Tibial artery (tissue), 4 donors: Measurements from ENCODE around the gene ATP8B4.
"Not testable (repeated sequence)": the region's sequence is repeated elsewhere in the genome, so short reads cannot be mapped to it uniquely, and the experiment has no call there.

Source experiments
- DNase-seq, 2 donors: peaks; one replicate each; pipeline ENCODE4 v3.0.0-alpha.2; 2019
- H3K27ac ChIP-seq, 2 donors: fragments of 200-600 bp; sonication (generic) in 1 of 2; 1 replicate in 1 of 2; 2 replicates in 1 of 2; pipeline ENCODE4 v1.5.1; 2018 to 2019; ENCODE audit warnings: mild to moderate bottlenecking in 1 of 2
- H3K27me3 ChIP-seq, 2 donors: fragments of 200-600 bp; sonication (generic) in 1 of 2; one replicate each; pipeline versions ENCODE4 v1.5.1 to v1.6.0; 2016 to 2019
- H3K36me3 ChIP-seq, 3 donors: fragments of 200-600 bp; sonication (generic) in 2 of 3; one replicate each; pipeline ENCODE4 v1.5.1; 2016 to 2019; ENCODE audit warnings: mild to moderate bottlenecking in 2 of 3
- H3K4me1 ChIP-seq, 4 donors: fragments of 200-600 bp; sonication (generic) in 2 of 4; 1 replicate in 3 of 4; 2 replicates in 1 of 4; pipeline ENCODE4 v1.5.1; 2016 to 2019
- H3K4me3 ChIP-seq, 2 donors: fragments of 200-600 bp; sonication (generic) in 1 of 2; 1 replicate in 1 of 2; 2 replicates in 1 of 2; pipeline ENCODE4 v1.5.1; 2018 to 2019; ENCODE audit warnings: mild to moderate bottlenecking in 2 of 2
- H3K9me3 ChIP-seq, 3 donors: fragments of 200-600 bp; sonication (generic) in 1 of 3; one replicate each; pipeline ENCODE4 v1.5.1; 2016 to 2019
- intact Hi-C: fragments of 100-400 bp; cut with DNase I; formaldehyde crosslinking; loops from one replicate; pipeline ENCODE4 v1.15.0; 2023; ENCODE audit warnings: low total_unique reads
- TF ChIP-seq, protein P1 (sequence below), 2 experiments: fragments of 200-600 bp in 1 of 2; fragments of 450-650 bp in 1 of 2; IDR thresholded peaks; one replicate each; pipeline ENCODE4 v1.5.1; 2017 to 2019; ENCODE audit warnings: antibody characterized with exemption in 2 of 2, mild to moderate bottlenecking in 1 of 2, moderate library complexity in 1 of 2

The ATP8B4 gene

DNA sequence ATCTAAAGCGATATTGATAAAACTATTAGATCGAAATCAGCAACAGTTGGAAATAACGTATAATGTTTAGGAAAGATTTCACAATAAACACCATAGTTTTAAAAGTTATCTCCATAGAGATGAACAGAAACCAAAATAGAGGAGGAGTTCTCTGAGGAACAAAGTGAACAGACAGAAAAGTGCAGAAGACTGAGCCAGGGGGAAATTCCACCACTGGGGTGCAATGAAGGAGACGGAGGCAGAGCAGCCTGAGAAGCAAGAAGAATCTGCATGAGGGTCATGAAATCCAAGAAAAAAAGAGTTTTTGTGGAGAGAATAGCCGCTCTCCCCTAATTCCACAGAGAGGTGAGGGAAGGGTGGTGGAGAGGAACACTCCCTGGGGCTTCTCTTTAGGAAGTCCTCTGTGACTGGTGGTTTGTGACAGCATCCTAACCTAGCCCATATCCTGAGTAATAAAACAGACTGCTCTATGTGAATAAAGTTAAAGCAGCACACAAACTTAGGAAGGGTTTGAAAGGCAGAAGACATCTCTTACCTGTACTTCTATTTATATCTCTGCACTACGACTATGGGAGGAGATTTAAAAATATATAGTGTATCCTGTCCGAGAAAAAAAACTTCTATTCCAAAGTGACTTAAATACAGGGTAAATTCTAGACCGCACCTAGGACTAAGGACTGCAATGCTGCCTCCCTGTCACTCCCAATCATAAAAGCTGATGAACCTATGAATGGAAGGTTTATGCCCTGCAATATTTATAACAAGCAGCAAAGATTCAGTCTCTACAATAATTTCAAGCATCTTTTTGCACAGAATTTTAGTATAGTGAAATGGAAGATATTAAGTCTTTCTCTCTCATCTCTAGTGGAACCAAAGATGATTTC lies 22.9 kb downstream of the ATP8B4 start:
- Histone ChIP-seq H3K4me1 (no peaks in the 10 kb centered on the region), H3K27ac (no peak overlapping the region), H3K4me3 (no peak overlapping the region), H3K9me3 (no peaks in the 10 kb centered on the region), H3K36me3 (no peaks in the 10 kb centered on the region), H3K27me3 (no peaks in the 10 kb centered on the region)
- no peak for DNase-seq
- TF ChIP-seq, protein P1, sequence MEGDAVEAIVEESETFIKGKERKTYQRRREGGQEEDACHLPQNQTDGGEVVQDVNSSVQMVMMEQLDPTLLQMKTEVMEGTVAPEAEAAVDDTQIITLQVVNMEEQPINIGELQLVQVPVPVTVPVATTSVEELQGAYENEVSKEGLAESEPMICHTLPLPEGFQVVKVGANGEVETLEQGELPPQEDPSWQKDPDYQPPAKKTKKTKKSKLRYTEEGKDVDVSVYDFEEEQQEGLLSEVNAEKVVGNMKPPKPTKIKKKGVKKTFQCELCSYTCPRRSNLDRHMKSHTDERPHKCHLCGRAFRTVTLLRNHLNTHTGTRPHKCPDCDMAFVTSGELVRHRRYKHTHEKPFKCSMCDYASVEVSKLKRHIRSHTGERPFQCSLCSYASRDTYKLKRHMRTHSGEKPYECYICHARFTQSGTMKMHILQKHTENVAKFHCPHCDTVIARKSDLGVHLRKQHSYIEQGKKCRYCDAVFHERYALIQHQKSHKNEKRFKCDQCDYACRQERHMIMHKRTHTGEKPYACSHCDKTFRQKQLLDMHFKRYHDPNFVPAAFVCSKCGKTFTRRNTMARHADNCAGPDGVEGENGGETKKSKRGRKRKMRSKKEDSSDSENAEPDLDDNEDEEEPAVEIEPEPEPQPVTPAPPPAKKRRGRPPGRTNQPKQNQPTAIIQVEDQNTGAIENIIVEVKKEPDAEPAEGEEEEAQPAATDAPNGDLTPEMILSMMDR (IDR thresholded peaks at IDR 0.05), result no peak
- intact Hi-C loops, result no loop called here

DNA sequence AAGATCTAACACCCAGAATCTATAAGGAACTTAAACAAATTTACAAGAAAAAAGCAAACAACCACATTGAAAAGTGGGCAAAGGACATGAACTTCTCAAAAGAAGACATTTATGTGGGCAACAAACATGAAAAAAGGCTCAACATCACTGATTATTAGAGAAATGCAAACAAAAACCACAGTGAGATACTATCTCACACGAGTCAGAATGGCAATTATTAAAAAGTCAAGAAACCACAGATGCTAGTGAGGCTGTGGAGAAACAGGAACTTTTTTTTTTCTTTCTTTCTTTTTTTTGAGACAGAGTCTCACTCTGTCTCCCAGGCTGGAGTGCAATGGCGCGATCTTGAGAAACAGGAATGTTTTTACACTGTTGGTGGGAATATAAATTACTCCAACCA lies 29.6 kb downstream of the ATP8B4 start:
- DNase-seq, H3K9me3 ChIP-seq, H3K27ac ChIP-seq, H3K4me3 ChIP-seq, H3K27me3 ChIP-seq, H3K4me1 ChIP-seq, H3K36me3 ChIP-seq, intact Hi-C loops: not testable (repeated sequence)

DNA sequence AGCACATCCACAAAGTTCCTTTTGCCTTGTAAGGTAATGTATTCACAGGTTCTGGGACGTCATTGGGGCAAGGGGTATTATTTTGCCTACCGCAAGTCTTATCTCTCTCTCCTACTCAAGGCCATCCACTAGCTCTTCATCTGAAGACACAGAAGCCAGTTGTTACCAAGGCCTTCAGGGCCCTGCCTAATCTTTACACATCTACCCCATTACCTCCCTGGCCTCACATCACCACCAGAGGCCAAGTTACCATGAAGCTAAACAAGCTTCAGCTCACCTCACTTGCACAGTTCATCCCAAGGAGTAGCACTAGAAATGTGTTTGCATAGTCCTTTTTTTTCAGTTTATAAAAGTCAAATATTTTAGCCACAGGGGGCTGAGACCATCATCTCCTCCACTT lies 34.1 kb downstream of the ATP8B4 start:
- H3K9me3 ChIP-seq, result no peaks in the 10 kb centered on the region
- no peak for DNase-seq
- H3K4me3 ChIP-seq, result no peak overlapping the region
- no peaks in the 10 kb centered on the region for H3K4me1 ChIP-seq
- H3K27me3 ChIP-seq, result no peaks in the 10 kb centered on the region
- H3K36me3 ChIP-seq, result no peaks in the 10 kb centered on the region
- no peak overlapping the region for H3K27ac ChIP-seq
- TF ChIP-seq, protein P1 (IDR thresholded peaks at IDR 0.05), result no peak
- intact Hi-C loops, result no loop called here

DNA sequence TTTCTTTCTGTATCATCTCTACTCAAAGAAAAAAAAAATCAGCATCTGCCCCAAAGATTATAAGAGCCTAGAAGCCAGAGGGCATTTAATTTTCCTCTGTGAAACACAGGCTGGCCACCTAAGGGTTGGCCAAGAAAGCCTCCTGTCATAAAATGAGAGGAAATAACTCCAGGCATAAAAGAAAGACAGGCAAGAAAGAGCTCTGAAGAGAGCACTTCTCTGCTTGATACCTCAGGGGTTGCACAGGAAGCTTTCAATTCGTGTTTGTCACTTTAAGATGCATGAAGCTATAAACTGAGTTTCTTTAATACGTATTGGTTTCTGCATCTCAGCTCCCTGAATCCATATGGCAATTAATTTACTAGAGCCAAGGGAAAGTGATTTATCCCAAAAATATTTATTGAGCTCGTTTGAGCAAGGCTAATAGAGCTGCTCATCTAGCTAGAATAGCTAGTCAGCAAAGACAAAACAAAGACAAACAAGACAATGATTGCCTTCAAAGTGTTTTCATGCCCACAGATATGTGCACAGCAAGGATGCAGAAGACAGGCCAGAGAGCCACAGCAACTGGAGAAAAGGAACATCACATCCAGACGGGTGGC lies 35.5 kb downstream of the ATP8B4 start:
- H3K4me1 ChIP-seq, result no peaks in the 10 kb centered on the region
- H3K9me3 ChIP-seq, result no peaks in the 10 kb centered on the region
- no peaks in the 10 kb centered on the region for H3K27me3 ChIP-seq
- intact Hi-C loops, result no loop called here
- no peak for DNase-seq
- TF ChIP-seq, protein P1 (IDR thresholded peaks at IDR 0.05), result no peak
- no peak overlapping the region for H3K4me3 ChIP-seq
- no peak overlapping the region for H3K27ac ChIP-seq
- no peaks in the 10 kb centered on the region for H3K36me3 ChIP-seq

DNA sequence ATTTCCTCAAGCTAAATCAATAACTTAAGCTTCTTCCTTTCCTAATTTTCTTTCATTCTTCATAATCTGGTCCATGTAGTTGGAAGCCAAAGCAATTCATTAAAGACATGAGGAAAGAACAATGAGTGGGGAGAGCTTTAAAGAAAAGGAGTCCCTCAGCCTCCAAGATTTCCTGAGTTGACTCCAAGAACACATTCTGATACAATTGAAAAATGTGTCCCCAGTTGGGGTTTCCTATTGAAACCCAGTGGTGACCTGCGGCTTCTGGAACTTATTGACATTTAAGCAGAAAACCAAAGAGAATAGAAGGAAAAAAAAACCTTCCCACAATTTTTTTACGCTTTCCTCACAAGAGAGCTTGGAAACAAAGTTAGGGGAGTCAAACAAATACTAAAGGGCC lies 37.0 kb downstream of the ATP8B4 start:
- TF ChIP-seq, protein P1 (IDR thresholded peaks at IDR 0.05), result no peak
- no peaks in the 10 kb centered on the region for H3K4me1 ChIP-seq
- H3K36me3 ChIP-seq, result no peaks in the 10 kb centered on the region
- no peak overlapping the region for H3K4me3 ChIP-seq
- intact Hi-C loops, result no loop called here
- H3K9me3 ChIP-seq, result no peaks in the 10 kb centered on the region
- no peak overlapping the region for H3K27ac ChIP-seq
- no peaks in the 10 kb centered on the region for H3K27me3 ChIP-seq
- DNase-seq, result no peak

DNA sequence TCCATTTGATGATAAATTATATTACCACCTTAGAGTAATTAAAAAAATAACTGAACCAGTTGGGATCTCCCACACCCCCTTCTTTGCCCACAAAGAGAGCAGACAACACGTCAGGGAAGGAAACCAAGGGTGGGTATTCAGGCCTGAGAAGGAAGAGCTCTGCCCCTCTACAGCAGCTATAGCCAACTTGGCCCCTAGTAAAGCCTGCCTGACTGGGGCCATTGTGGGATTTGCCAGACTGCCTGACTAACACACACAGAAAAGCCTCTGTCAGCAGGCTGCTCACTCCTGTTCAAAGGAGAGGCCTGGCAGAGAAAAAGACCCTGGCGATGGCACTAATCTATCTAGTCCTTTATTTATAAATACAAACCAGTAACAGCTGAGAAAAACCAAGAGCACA lies 41.4 kb downstream of the ATP8B4 start:
- Histone ChIP-seq H3K27me3 (no peaks in the 10 kb centered on the region), H3K4me3 (no peak overlapping the region), H3K27ac (no peak overlapping the region), H3K4me1 (no peaks in the 10 kb centered on the region), H3K36me3 (no peaks in the 10 kb centered on the region), H3K9me3 (no peaks in the 10 kb centered on the region)
- TF ChIP-seq, protein P1 (IDR thresholded peaks at IDR 0.05), result no peak
- no peak for DNase-seq
- intact Hi-C loops, result no loop called here
